K562 (cell line): Measurements from ENCODE around the gene CALU. TPM values are rescaled to one million over a fixed set of nuclear protein-coding genes. Genes with fewer than 3 reads are reported as not detected.

ENCODE experiments used
- CC2D1A ChIP-seq: fragments of 450-650 bp; IDR thresholded peaks from 2 replicates; pipeline ENCODE4 v1.6.1; 2017; ENCODE audit warnings: mild to moderate bottlenecking
- CCAR2 ChIP-seq: fragments of 200-400 bp; formaldehyde crosslinking; IDR thresholded peaks from 2 replicates; pipeline ENCODE4 v1.6.1; 2017; ENCODE audit warnings: mild to moderate bottlenecking, low read depth, low read length
- CLOCK ChIP-seq: fragments of 250-450 bp; sonication (Bioruptor Pico); IDR thresholded peaks from 2 replicates; pipeline ENCODE4 v1.4.0; 2020; ENCODE audit warnings: mild to moderate bottlenecking, moderate library complexity, borderline replicate concordance
- FIP1L1 ChIP-seq: fragments of 200-400 bp; formaldehyde crosslinking; IDR thresholded peaks from 2 replicates; pipeline ENCODE4 v1.6.1; 2018; ENCODE audit warnings: mild to moderate bottlenecking, low read depth, low read length; ENCODE audit not compliant: poor library complexity, severe bottlenecking
- KLF6 ChIP-seq: fragments of 250-450 bp; sonication (Bioruptor Pico); IDR thresholded peaks from 2 replicates; pipeline ENCODE4 v1.4.0; 2020; ENCODE audit warnings: mild to moderate bottlenecking, moderate library complexity, borderline replicate concordance
- NR1H2 ChIP-seq: sonication (generic); formaldehyde crosslinking; IDR thresholded peaks from 2 replicates; pipeline ENCODE4 v1.4.0; 2020; ENCODE audit warnings: mild to moderate bottlenecking, missing genetic modification reagents
- NR3C1 ChIP-seq: sonication (generic); formaldehyde crosslinking; IDR thresholded peaks from 2 replicates; pipeline ENCODE4 v1.8.1; 2022; ENCODE audit warnings: missing genetic modification reagents
- PCBP2 ChIP-seq: fragments of 200-400 bp; formaldehyde crosslinking; IDR thresholded peaks from 2 replicates; pipeline ENCODE4 v1.6.1; 2018; ENCODE audit warnings: low read length, low read depth, mild to moderate bottlenecking, moderate library complexity; ENCODE audit not compliant: poor library complexity, severe bottlenecking
- POLR2H ChIP-seq: IDR thresholded peaks from 2 replicates; pipeline ENCODE4 v1.6.1; 2016; ENCODE audit warnings: missing genetic modification characterization, low read depth, mild to moderate bottlenecking, control low read depth, missing compliant biosample characterization, moderate library complexity
- RBM34 ChIP-seq: fragments of 200-400 bp; formaldehyde crosslinking; IDR thresholded peaks from 2 replicates; pipeline ENCODE4 v1.6.1; 2018; ENCODE audit warnings: low read length, borderline replicate concordance; ENCODE audit not compliant: insufficient read depth
- RFX1 ChIP-seq: fragments of 450-650 bp; IDR thresholded peaks from 2 replicates; pipeline ENCODE4 v1.6.1; 2016; ENCODE audit warnings: mild to moderate bottlenecking, moderate library complexity
- RNF2 ChIP-seq: sonication (generic); IDR thresholded peaks from 2 replicates; pipeline ENCODE4 v1.6.1; 2016
- TBL1XR1 ChIP-seq, 2 experiments: IDR thresholded peaks; 2 replicates each; pipeline ENCODE4 v1.6.1; 2012; ENCODE audit warnings: improper control_type of control experiment in 2 of 2, low read length in 2 of 2, mild to moderate bottlenecking in 1 of 2
- TRIM28 ChIP-seq: fragments of 450-650 bp; IDR thresholded peaks from 2 replicates; pipeline ENCODE4 v1.6.1; 2017
- USF1 ChIP-seq: sonication (generic); formaldehyde crosslinking; IDR thresholded peaks from 2 replicates; pipeline ENCODE4 v1.9.0; 2022; ENCODE audit warnings: mild to moderate bottlenecking, missing genetic modification reagents
- ZBTB11 ChIP-seq, 3 experiments: fragments of 200-800 bp in 1 of 3; fragments of 250-450 bp in 1 of 3; fragments of 450-650 bp in 1 of 3; sonication (Bioruptor Pico) in 1 of 3; sonication (Bioruptor generic) in 1 of 3; formaldehyde crosslinking in 1 of 3; IDR thresholded peaks; 2 replicates each; pipeline versions ENCODE4 v1.6.1 to v1.8.0; 2016 to 2022; ENCODE audit warnings: mild to moderate bottlenecking in 2 of 3, missing genetic modification characterization in 2 of 3, missing compliant biosample characterization in 1 of 3, moderate library complexity in 1 of 3
- ZBTB7A ChIP-seq: IDR thresholded peaks from 2 replicates; pipeline ENCODE4 v1.6.1; 2011; ENCODE audit warnings: low read depth, mild to moderate bottlenecking, low read length, moderate library complexity, borderline replicate concordance; ENCODE audit not compliant: control insufficient read depth
- ZNF551 ChIP-seq: fragments of 250-450 bp; sonication (Bioruptor Pico); IDR thresholded peaks from 2 replicates; pipeline ENCODE4 v1.5.0; 2021; ENCODE audit warnings: mild to moderate bottlenecking, moderate library complexity
- ZNF699 ChIP-seq: fragments of 250-450 bp; sonication (Bioruptor Pico); IDR thresholded peaks from 2 replicates; pipeline ENCODE4 v1.8.0; 2021; ENCODE audit warnings: mild to moderate bottlenecking, moderate library complexity; ENCODE audit not compliant: insufficient replicate concordance
- ZNF740 ChIP-seq, 3 experiments: fragments of 200-800 bp in 1 of 3; sonication (Bioruptor generic) in 1 of 3; sonication (generic) in 1 of 3; formaldehyde crosslinking in 1 of 3; IDR thresholded peaks; 2 replicates each; pipeline versions ENCODE4 v1.6.1 to v1.8.0; 2016 to 2022; ENCODE audit warnings: mild to moderate bottlenecking in 2 of 3, missing compliant biosample characterization in 2 of 3, missing genetic modification characterization in 2 of 3, missing genetic modification reagents in 1 of 3
- ZNF766 ChIP-seq: fragments of 200-800 bp; sonication (Bioruptor generic); conservative IDR thresholded peaks from 2 replicates; pipeline ENCODE4 v1.6.1; 2016; ENCODE audit warnings: missing genetic modification characterization, missing compliant biosample characterization
- polyA plus RNA-seq, 8 experiments: library from polyadenylated mRNA; depleted of rRNA in 4 of 8; stranded (reverse) in 5 of 8; unstranded in 3 of 8; fragments of >200 nt; fragmentation: Nextera tagmentation in 2 of 8; fragmentation: Illumina TruSeq in 1 of 8; extraction: Ambion mirVana in 2 of 8; extraction: Trizol in 1 of 8; gene quantifications; 2 replicates each; pipeline versions ENCODE4 v1.2.1 to v1.2.3, GENCODE V29; 2011 to 2014; ENCODE audit warnings: inconsistent platforms in 1 of 8, missing spikeins in 1 of 8
- total RNA-seq, 7 experiments: library from RNA; depleted of rRNA in 6 of 7; stranded (reverse); fragments of >200 nt in 6 of 7; fragmentation: Illumina TruSeq in 2 of 7; extraction: Trizol in 2 of 7; gene quantifications; 2 replicates each; pipeline versions ENCODE4 v1.2.1 to v1.2.3, GENCODE V29; 2011 to 2021; ENCODE audit warnings: low replicate concordance in 1 of 7

The CALU gene
- total and polyA plus RNA-seq, 9 of the 15 experiments (the other 6 are each of a cell fraction or from before 2014, with no cell fraction given): 166 to 286 (median 215) TPM

- no peak for TF ChIP-seq ZNF740 (CRISPR knock-in tag; IDR thresholded peaks at IDR 0.05)
- TF ChIP-seq ZNF740 (tag; IDR thresholded peaks at IDR 0.05): no peak
- peak; percentile 37; the same call in 1 of the 2 replicates for TF ChIP-seq CC2D1A
- TF ChIP-seq ZBTB7A: no peak
- TF ChIP-seq PCBP2: no peak
- no peak for TF ChIP-seq CLOCK (CRISPR knock-in tag)
- no peak for TF ChIP-seq TBL1XR1 (IDR thresholded peaks at IDR 0.05; ENCODE audit: low read length in 2 of 2)
- TF ChIP-seq TRIM28: peak; percentile 37; the same call in 1 of the 2 replicates
- TF ChIP-seq RFX1: no peak
- no peak for TF ChIP-seq NR3C1 (CRISPR knock-in tag)
- TF ChIP-seq USF1 (CRISPR knock-in tag): peak; percentile 89
- TF ChIP-seq ZBTB11 (CRISPR knock-in tag; IDR thresholded peaks at IDR 0.05): no peak
- TF ChIP-seq KLF6 (CRISPR knock-in tag): no peak
- no peak for TF ChIP-seq FIP1L1
- TF ChIP-seq NR1H2 (CRISPR knock-in tag): no peak
- no peak for TF ChIP-seq RNF2
- TF ChIP-seq CCAR2: no peak
- TF ChIP-seq POLR2H (tag): no peak
- no peak for TF ChIP-seq ZNF699
- TF ChIP-seq ZNF551 (CRISPR knock-in tag): no peak
- no peak for TF ChIP-seq RBM34
- no peak for TF ChIP-seq ZNF766 (CRISPR knock-in tag)
Observed at GRCh38 chr7:128725531-128725930, 13.6 kb upstream of the CALU start (continued).
